ENCODE data around the gene PDE9A.

DNA sequence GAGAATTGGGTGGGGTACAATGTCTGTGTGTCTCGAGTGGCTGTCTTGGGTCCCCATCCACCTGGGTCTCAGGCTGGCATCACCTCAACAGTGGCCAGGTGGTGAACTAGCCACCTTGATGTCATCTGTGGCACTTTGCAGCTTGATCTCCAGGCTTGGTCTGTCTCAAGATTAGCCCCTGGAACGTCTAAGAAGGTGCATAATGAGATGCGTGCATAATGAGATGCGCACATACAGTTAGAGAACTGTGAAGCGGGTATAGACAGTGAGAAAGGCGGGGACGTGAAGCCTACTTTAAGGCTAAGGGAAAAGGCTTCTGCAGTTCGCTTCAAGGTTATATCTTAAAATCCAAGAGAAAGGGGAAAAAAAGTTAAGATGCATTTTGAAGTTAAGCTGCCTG lies 127.2 kb downstream of the PDE9A start:
- TF ChIP-seq CTCF (IDR thresholded peaks at IDR 0.05 in 8 of 11, conservative IDR thresholded peaks at IDR 0.05 in 3 of 11): no peak
- TF ChIP-seq POLR2A (IDR thresholded peaks at IDR 0.05): no peak

Data from spleen (tissue), 7 donors.